CD4-positive, alpha-beta T cell (primary cell): ENCODE measurements around the gene CFI. TPM values are rescaled to one million over a fixed set of nuclear protein-coding genes. Genes with fewer than 3 reads are reported as not detected.

Source experiments
- ATAC-seq: fragments of 200-7000 bp; cut with Tn5 transposase; one replicate; pipeline ENCODE4 v1.10.0; 2022; ENCODE audit warnings: mild to moderate bottlenecking; ENCODE audit not compliant: poor library complexity
- CTCF ChIA-PET: fragments of 350-600 bp; sonication (Branson Sonifier 250); formaldehyde crosslinking; loops from one replicate; lab custom pipeline; 2021; ENCODE audit warnings: antibody characterized with exemption, inconsistent platforms; lab: Charles Lee
- POLR2A ChIA-PET: fragments of 350-600 bp; sonication (Branson Sonifier 250); formaldehyde crosslinking; loops from one replicate; lab custom pipeline; 2021; ENCODE audit warnings: antibody characterized with exemption, inconsistent platforms; lab: Charles Lee
- DNase-seq, 14 experiments: peaks; one replicate each; pipeline ENCODE4 v3.0.0-alpha.2; 2013 to 2020; ENCODE audit warnings: mixed read lengths in 2 of 14
- H3K27ac ChIP-seq, 2 donors: one replicate each; pipeline versions ENCODE4 v1.5.1 to v1.7.0; 2013; ENCODE audit warnings: low read length in 2 of 2, low read depth in 1 of 2, mild to moderate bottlenecking in 1 of 2
- H3K27me3 ChIP-seq, 2 experiments: 1 replicate in 1 of 2; 2 replicates in 1 of 2; pipeline versions ENCODE4 v1.6.1 to v1.7.0; 2013; ENCODE audit warnings: low read length in 2 of 2, control low read depth in 1 of 2, mild to moderate bottlenecking in 1 of 2, moderate library complexity in 1 of 2; ENCODE audit not compliant: insufficient read depth in 2 of 2, control insufficient read depth in 1 of 2
- H3K36me3 ChIP-seq: one replicate; pipeline ENCODE4 v1.6.1; 2013; ENCODE audit warnings: low read length, control low read depth; ENCODE audit not compliant: insufficient read depth
- H3K4me1 ChIP-seq: one replicate; pipeline ENCODE4 v1.6.1; 2013; ENCODE audit warnings: low read length, control low read depth; ENCODE audit not compliant: insufficient read depth
- H3K4me3 ChIP-seq: one replicate; pipeline ENCODE4 v1.5.1; 2013; ENCODE audit warnings: mild to moderate bottlenecking, low read length, moderate library complexity
- H3K9me3 ChIP-seq, 2 experiments: 1 replicate in 1 of 2; 2 replicates in 1 of 2; pipeline versions ENCODE4 v1.6.1 to v1.7.0; 2013; ENCODE audit warnings: low read length in 2 of 2, mild to moderate bottlenecking in 2 of 2, control low read depth in 1 of 2, moderate library complexity in 1 of 2; ENCODE audit not compliant: control insufficient read depth in 1 of 2, insufficient read depth in 1 of 2
- H3K27ac Mint-ChIP-seq: one replicate; pipeline ENCODE4 v1.8.0; 2020; ENCODE audit warnings: mixed read lengths
- H3K27me3 Mint-ChIP-seq: one replicate; pipeline ENCODE4 v1.8.0; 2021; ENCODE audit warnings: mixed read lengths
- H3K36me3 Mint-ChIP-seq: one replicate; pipeline ENCODE4 v1.8.0; 2021; ENCODE audit warnings: low read depth, mixed read lengths
- H3K4me1 Mint-ChIP-seq: one replicate; pipeline ENCODE4 v1.8.0; 2021; ENCODE audit warnings: low read depth, mixed read lengths
- H3K4me3 Mint-ChIP-seq: one replicate; pipeline ENCODE4 v1.8.0; 2020; ENCODE audit warnings: mild to moderate bottlenecking, mixed read lengths
- H3K9me3 Mint-ChIP-seq: one replicate; pipeline ENCODE4 v1.8.0; 2020; ENCODE audit warnings: mixed read lengths
- intact Hi-C, 2 experiments: fragments of 100-400 bp; cut with DNase I in 1 of 2; cut with micrococcal nuclease in 1 of 2; formaldehyde crosslinking; loops; one replicate each; pipeline versions ENCODE4 v1.15.1 to v1.9.0; 2023 to 2025; cut with DNase I, micrococcal nuclease
- total RNA-seq, 174 experiments: library from RNA in 2 of 174; stranded (reverse) in 2 of 174; gene quantifications; one replicate each; pipeline ENCODE4 v1.2.3 and lab custom pipeline; 2021 to 2026
- TF ChIP-seq, protein P1 (sequence below): fragments of 200-600 bp; IDR thresholded peaks from one replicate; pipeline ENCODE4 v1.8.0; 2022; ENCODE audit warnings: antibody characterized with exemption, mild to moderate bottlenecking

CFI gene
- total RNA-seq, 2 experiments from 2014 or later = not detected

DNA sequence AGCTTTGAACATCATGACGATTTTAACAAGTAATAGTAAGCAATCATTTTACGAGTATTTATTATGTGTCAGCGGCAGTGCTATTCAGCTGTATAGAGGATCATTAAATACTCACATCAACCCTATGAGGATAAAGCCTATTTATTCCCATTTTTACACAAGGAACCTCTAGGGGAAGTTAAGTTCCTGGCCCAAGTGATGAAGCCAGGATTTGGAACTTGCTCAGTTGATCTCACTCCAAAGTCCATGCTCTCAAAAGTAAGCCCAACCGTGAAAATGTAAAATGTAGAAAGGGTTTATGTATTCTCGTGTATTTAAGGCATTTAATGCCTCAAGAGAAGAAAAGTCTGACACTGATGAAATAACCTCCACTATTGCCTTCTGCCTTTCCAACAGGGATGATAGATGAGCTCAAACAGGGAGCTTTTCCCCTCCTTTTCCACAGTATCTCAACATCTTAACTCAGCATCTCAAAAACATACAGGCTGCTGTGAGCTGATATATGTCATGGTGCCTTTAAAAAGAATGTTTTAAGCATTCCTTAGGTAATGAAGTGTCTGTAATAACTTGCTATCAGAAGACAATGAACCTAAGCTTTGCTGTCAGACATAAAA, 36.9 kb downstream of the CFI start:
- H3K9me3 Mint-ChIP-seq = no peaks in the 10 kb centered on the region
- TF ChIP-seq, protein P1, sequence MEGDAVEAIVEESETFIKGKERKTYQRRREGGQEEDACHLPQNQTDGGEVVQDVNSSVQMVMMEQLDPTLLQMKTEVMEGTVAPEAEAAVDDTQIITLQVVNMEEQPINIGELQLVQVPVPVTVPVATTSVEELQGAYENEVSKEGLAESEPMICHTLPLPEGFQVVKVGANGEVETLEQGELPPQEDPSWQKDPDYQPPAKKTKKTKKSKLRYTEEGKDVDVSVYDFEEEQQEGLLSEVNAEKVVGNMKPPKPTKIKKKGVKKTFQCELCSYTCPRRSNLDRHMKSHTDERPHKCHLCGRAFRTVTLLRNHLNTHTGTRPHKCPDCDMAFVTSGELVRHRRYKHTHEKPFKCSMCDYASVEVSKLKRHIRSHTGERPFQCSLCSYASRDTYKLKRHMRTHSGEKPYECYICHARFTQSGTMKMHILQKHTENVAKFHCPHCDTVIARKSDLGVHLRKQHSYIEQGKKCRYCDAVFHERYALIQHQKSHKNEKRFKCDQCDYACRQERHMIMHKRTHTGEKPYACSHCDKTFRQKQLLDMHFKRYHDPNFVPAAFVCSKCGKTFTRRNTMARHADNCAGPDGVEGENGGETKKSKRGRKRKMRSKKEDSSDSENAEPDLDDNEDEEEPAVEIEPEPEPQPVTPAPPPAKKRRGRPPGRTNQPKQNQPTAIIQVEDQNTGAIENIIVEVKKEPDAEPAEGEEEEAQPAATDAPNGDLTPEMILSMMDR = no peak
- Histone ChIP-seq H3K27me3 (no peaks in the 10 kb centered on the region), H3K4me1 (no peaks in the 10 kb centered on the region), H3K9me3 (no peaks in the 10 kb centered on the region), H3K4me3 (no peak overlapping the region), H3K36me3 (no peaks in the 10 kb centered on the region), H3K27ac (no peak overlapping the region)
- ATAC-seq (no peak), DNase-seq (no peak)
- no peaks in the 10 kb centered on the region for H3K4me1 Mint-ChIP-seq
- no peaks in the 10 kb centered on the region for H3K36me3 Mint-ChIP-seq
- intact Hi-C loops = no loop called here
- H3K4me3 Mint-ChIP-seq = no peak overlapping the region
- ChIA-PET CTCF (no interaction called here), POLR2A (no interaction called here)
- no peak overlapping the region for H3K27ac Mint-ChIP-seq
- H3K27me3 Mint-ChIP-seq = peaks cover 38% of the 10 kb centered on the region

DNA sequence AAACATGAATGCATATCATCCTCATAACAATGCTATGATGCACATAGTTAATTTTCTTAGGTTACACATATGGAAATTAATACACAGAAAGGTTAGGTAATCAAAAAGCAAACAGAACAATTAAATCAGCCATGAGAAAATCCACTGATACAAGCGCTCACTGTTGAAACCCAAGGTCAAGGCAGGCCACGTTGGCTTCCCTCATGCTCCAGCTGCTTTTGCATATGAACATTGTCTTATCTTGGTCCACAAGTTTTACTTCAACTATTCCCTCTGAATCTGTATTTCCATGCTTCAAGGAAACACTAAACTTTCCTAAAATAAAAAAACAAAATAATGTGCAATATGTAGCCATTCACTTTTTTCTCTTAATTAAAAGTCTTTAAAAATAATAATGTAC, 37.4 kb downstream of the CFI start:
- no peaks in the 10 kb centered on the region for H3K4me1 ChIP-seq
- H3K4me1 Mint-ChIP-seq = no peaks in the 10 kb centered on the region
- no peak overlapping the region for H3K27ac Mint-ChIP-seq
- no peak for ATAC-seq
- no peaks in the 10 kb centered on the region for H3K9me3 ChIP-seq
- H3K4me3 ChIP-seq = no peak overlapping the region
- TF ChIP-seq, protein P1 = no peak
- H3K9me3 Mint-ChIP-seq = no peaks in the 10 kb centered on the region
- peaks cover 34% of the 10 kb centered on the region for H3K27me3 Mint-ChIP-seq
- no peak overlapping the region for H3K4me3 Mint-ChIP-seq
- no peaks in the 10 kb centered on the region for H3K36me3 ChIP-seq
- no peak for DNase-seq
- no peaks in the 10 kb centered on the region for H3K27me3 ChIP-seq
- H3K36me3 Mint-ChIP-seq = no peaks in the 10 kb centered on the region
- H3K27ac ChIP-seq = no peak overlapping the region
- ChIA-PET CTCF (no interaction called here), POLR2A (no interaction called here)
- intact Hi-C loops = no loop called here

DNA sequence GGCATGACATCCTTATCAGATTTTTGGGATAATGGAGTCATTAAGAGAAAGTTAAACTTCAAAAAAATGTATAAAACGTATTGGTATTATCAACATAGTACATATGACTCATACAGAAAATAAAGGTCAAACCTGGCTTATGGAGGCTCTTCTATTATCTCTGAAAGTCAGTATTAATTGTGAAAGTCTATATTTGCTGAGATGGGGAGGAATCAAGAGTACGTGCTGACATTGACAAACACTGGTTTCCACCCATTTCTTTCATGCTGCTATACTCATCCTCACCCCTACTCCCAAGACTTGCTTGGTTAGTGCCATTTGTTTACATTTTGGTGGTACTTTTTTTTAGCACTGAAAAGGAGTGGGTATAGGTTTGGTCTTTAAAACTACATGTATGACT, 41.1 kb downstream of the CFI start:
- CTCF ChIA-PET = no interaction called here
- Histone ChIP-seq H3K9me3 (no peaks in the 10 kb centered on the region), H3K4me3 (no peak overlapping the region), H3K27me3 (no peaks in the 10 kb centered on the region), H3K36me3 (no peaks in the 10 kb centered on the region), H3K4me1 (no peaks in the 10 kb centered on the region), H3K27ac (no peak overlapping the region)
- ATAC-seq (no peak), DNase-seq (no peak)
- peaks cover 22% of the 10 kb centered on the region for H3K27me3 Mint-ChIP-seq
- H3K4me1 Mint-ChIP-seq = no peaks in the 10 kb centered on the region
- TF ChIP-seq, protein P1 = no peak
- no peak overlapping the region for H3K27ac Mint-ChIP-seq
- H3K4me3 Mint-ChIP-seq = no peak overlapping the region
- H3K9me3 Mint-ChIP-seq = no peaks in the 10 kb centered on the region
- H3K36me3 Mint-ChIP-seq = no peaks in the 10 kb centered on the region
- intact Hi-C loops = no loop called here
- POLR2A ChIA-PET = no interaction called here
